Epithelial cell of proximal tubule (primary cell): ENCODE data around the gene SMOC2. TPM values are rescaled to one million over a fixed set of nuclear protein-coding genes. Genes with fewer than 3 reads are reported as not detected.

Experiments
- DNase-seq: peaks from one replicate; pipeline ENCODE4 v3.0.0-alpha.2; 2011; ENCODE audit warnings: low read depth
- H3K4me3 ChIP-seq: 2 replicates; pipeline ENCODE4 v1.5.1; 2011; ENCODE audit warnings: low read depth, mild to moderate bottlenecking, low read length
- total RNA-seq: library from RNA; depleted of rRNA; stranded (reverse); fragments of >200 nt; gene quantifications from 2 replicates; pipeline ENCODE4 v1.2.3, GENCODE V29; 2015
- TF ChIP-seq, protein P1 (sequence below): conservative IDR thresholded peaks from 2 replicates; pipeline ENCODE4 v1.5.1; 2012; ENCODE audit warnings: low read depth, mild to moderate bottlenecking, low read length

SMOC2 gene
- total RNA-seq, 1 donor from 2014 or later = 0.35 TPM

DNA sequence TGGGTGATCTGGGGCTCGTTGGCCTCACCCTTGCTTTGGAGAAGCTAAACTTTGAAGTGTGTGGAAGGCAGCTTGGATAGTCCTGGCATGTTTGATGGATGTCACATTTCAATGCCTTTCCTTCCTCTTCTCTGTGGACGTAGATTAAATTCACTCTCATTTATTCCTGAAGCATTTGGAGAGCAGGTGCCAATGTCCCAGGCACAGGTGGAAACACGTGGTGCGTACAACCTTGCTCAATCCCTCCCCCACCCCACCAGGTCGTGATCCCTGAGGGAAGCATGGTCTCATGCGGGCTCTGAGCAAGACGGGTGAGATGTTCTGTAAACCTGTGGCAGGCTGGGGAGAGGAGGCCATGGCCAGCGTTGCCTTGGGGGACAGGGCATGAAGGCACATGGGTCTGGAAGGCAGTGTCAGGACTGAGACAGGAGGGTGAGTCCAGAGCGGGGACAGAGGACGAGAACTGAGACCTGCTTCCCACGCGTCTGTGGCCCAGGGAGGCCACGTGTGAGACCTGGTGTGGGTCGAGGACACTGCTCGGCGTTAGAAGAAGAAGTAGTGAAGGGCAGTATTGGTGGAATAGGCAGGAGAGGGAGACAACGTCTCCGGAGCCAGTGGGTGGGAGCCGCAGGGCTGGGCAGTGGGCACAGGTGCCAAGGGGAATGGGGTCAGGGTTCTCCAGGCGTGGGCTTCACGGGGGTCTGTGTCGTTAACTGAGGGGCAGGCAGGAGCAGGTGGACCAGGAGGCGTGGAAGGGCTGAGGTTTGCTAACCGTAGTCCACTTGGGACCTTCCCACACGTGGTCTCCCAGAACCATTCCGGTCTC, 34.4 kb downstream of the SMOC2 start:
- H3K4me3 ChIP-seq = no peak overlapping the region
- TF ChIP-seq, protein P1, sequence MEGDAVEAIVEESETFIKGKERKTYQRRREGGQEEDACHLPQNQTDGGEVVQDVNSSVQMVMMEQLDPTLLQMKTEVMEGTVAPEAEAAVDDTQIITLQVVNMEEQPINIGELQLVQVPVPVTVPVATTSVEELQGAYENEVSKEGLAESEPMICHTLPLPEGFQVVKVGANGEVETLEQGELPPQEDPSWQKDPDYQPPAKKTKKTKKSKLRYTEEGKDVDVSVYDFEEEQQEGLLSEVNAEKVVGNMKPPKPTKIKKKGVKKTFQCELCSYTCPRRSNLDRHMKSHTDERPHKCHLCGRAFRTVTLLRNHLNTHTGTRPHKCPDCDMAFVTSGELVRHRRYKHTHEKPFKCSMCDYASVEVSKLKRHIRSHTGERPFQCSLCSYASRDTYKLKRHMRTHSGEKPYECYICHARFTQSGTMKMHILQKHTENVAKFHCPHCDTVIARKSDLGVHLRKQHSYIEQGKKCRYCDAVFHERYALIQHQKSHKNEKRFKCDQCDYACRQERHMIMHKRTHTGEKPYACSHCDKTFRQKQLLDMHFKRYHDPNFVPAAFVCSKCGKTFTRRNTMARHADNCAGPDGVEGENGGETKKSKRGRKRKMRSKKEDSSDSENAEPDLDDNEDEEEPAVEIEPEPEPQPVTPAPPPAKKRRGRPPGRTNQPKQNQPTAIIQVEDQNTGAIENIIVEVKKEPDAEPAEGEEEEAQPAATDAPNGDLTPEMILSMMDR = no peak
- no peak for DNase-seq

DNA sequence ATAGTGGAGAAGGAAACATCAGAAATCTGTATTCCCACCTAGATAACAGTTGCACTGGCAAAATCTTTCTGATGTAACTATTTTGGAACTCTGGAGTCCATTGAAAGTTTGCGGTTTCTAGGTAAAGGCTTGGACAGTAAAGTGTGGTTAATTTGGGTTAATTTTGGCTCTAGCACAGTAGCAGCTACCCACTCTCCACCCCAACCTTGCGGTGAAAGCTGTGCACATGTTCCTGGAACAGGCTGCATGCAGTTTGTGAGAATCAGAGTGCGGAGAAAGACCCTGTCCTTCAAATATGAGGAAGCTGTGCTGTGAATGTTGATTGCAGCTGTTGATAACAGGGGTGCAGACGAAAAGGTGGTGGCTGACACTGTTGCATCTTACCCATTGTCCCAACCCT, 38.4 kb downstream of the SMOC2 start:
- no peak overlapping the region for H3K4me3 ChIP-seq
- no peak for DNase-seq

DNA sequence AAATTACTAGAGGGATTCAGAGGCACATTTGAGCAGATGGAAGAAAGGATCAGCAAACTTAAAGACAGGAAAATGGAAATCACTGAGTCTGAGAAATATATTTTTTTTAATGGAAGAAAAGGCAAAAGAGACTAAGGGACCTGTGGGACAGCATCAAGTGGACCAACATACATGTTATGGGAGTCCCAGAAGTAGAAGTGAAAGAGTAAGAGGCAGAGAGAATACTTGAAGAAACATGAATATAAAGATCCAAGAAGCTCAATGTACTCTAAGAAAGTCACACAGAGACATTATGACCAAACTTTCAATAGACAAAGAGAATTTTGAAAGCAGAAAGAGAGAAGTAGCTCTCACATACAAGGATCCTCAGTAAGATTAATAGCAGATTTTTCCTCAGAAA, 39.5 kb downstream of the SMOC2 start:
- TF ChIP-seq, protein P1 = no peak
- H3K4me3 ChIP-seq = no peak overlapping the region
- no peak for DNase-seq

More for the DNA sequence above, 38.4 kb downstream of the SMOC2 start:
- TF ChIP-seq, protein P1 = no peak

DNA sequence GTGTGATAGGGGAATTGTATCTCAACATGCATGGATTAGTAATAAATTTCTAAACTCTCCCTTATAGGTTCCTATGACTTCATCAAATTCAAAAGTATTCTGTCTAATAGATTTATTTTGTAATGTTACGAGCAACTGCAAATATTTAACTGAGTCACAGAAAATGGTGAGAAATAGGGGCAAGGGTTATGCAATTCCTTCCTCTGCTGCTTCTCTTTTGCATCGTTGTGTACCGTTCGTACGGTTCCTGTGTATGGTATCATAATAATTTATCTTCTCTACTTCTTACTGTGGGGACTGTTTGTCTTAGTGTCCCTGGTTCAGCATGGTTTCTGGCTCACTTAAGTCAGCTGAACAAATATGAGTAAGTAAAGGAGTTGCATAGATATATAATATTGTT, 44.8 kb downstream of the SMOC2 start:
- H3K4me3 ChIP-seq = no peak overlapping the region
- TF ChIP-seq, protein P1 = no peak
- no peak for DNase-seq

DNA sequence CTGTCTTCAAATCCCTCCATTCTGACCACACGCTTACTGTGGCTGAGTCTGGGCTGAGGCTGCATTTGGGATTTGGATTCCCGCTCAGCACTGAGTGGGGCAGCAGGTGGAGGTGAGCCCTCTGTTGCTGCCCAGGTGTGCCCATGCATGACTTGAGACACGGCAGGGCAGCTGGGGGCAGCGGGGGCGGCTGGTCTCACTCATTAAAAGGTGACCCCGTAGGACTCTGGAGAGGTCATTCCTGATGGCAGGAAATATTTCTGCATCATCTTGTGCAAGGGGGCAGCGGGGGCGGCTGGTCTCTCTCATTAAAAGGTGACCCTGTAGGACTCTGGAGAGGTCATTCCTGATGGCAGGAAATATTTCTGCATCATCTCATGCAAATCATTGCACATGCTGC, 49.8 kb downstream of the SMOC2 start:
- no peak overlapping the region for H3K4me3 ChIP-seq
- TF ChIP-seq, protein P1 = no peak
- no peak for DNase-seq

DNA sequence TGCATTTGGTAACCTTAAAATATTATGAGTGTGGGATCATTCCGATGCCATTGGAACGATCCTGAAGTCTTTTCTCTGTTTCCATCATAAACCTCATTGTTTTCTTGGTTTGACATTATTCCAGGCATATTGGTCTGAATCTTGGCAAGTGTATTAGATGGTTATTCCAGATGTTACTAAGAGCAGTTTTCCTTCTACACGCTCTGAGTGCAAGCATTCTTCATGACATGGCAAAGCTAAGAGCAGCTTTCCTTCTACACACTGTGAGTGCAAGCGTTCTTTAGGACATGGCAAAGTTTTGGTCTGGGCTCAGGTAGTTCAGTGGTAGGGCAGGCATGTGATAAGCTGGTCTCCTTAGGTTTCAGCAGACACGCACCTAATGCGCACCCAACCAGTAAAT, 53.0 kb downstream of the SMOC2 start:
- TF ChIP-seq, protein P1 = no peak
- H3K4me3 ChIP-seq = no peak overlapping the region
- DNase-seq = no peak

DNA sequence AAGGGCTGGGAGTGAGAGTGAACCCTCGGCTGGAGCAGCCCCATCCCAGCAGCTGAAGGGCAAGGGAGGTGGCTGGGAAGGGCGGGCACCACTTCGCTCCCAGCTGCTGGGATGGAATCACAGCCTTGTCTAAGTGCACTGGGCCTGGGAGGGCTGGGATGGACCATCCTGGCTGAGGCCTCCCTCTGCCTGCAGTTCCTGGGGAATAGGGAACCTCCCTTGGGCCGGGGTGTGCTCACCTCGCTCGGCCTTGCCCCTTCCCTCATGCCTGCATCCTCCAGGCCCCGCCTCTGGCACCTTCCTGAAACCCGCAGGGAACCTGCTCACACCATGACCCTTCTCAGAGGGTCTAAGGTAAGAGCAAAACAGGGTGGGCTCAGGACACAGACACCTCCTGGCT, 53.7 kb downstream of the SMOC2 start:
- TF ChIP-seq, protein P1 = no peak

More for the DNA sequence above, 53.7 kb downstream of the SMOC2 start:
- H3K4me3 ChIP-seq = no peak overlapping the region
- no peak for DNase-seq
